WI38 (cell line): ENCODE measurements around the gene TBC1D32.
"Not testable (repeated sequence)": the region's sequence is repeated elsewhere in the genome, so short reads cannot be mapped to it uniquely, and the experiment has no call there.

Source experiments
- H3K4me3 ChIP-seq: 2 replicates; pipeline ENCODE4 v1.5.1; 2011; ENCODE audit warnings: low read depth, mild to moderate bottlenecking, control low read depth, low read length
- CTCF ChIP-seq: IDR thresholded peaks from 2 replicates; pipeline ENCODE4 v1.5.1; 2012; ENCODE audit warnings: low read depth, mild to moderate bottlenecking, control low read depth, low read length

TBC1D32 gene

GRCh38 chr6:121302882-121303281 is 31.4 kb downstream of the TBC1D32 start:
- no peak for TF ChIP-seq CTCF
- H3K4me3 ChIP-seq: no peak overlapping the region

- H3K4me3 ChIP-seq: not testable (repeated sequence)
These were observed 33.1 kb downstream of the TBC1D32 start for GRCh38 chr6:121301156-121301555.

GRCh38 chr6:121297694-121298093 is 36.6 kb downstream of the TBC1D32 start:
- no peak overlapping the region for H3K4me3 ChIP-seq
- TF ChIP-seq CTCF: no peak

GRCh38 chr6:121285041-121285440 is 49.2 kb downstream of the TBC1D32 start:
- no peak for TF ChIP-seq CTCF

GRCh38 chr6:121274666-121275295 is 59.5 kb downstream of the TBC1D32 start:
- no peak for TF ChIP-seq CTCF
- no peak overlapping the region for H3K4me3 ChIP-seq

More at GRCh38 chr6:121285041-121285440, 49.2 kb downstream of the TBC1D32 start:
- H3K4me3 ChIP-seq: no peak overlapping the region

- no peak overlapping the region for H3K4me3 ChIP-seq
- TF ChIP-seq CTCF: no peak
These were observed 70.5 kb downstream of the TBC1D32 start for GRCh38 chr6:121263742-121264141.

GRCh38 chr6:121260651-121261102 is 73.6 kb downstream of the TBC1D32 start:
- no peak for TF ChIP-seq CTCF
- no peak overlapping the region for H3K4me3 ChIP-seq

GRCh38 chr6:121247386-121247785 is 86.9 kb downstream of the TBC1D32 start:
- no peak for TF ChIP-seq CTCF
- no peak overlapping the region for H3K4me3 ChIP-seq
